Muscle of leg (tissue), 11 donors: Measurements from ENCODE around the gene KPNA3. TPM values are rescaled to one million over a fixed set of nuclear protein-coding genes. Genes with fewer than 3 reads are reported as not detected.
"Not testable (repeated sequence)": the region's sequence is repeated elsewhere in the genome, so short reads cannot be mapped to it uniquely, and the experiment has no call there.

ENCODE experiments used
- DNase-seq: peaks from one replicate; pipeline ENCODE4 v3.0.0; 2013
- H3K27ac ChIP-seq: one replicate; pipeline ENCODE4 v1.5.1; 2013; ENCODE audit warnings: mild to moderate bottlenecking, low read length, control low read depth
- H3K27me3 ChIP-seq: one replicate; pipeline ENCODE4 v1.6.1; 2013; ENCODE audit warnings: low read length; ENCODE audit not compliant: control insufficient read depth, insufficient read depth
- H3K36me3 ChIP-seq: one replicate; pipeline ENCODE4 v1.6.1; 2013; ENCODE audit warnings: low read length; ENCODE audit not compliant: control insufficient read depth, insufficient read depth
- H3K4me1 ChIP-seq: one replicate; pipeline ENCODE4 v1.6.1; 2013; ENCODE audit warnings: low read length; ENCODE audit not compliant: control insufficient read depth, insufficient read depth
- H3K4me3 ChIP-seq: one replicate; pipeline ENCODE4 v1.5.1; 2013; ENCODE audit warnings: low read length, control low read depth
- H3K9me3 ChIP-seq: replicated peaks from 2 replicates; pipeline ENCODE4 v1.6.1; 2013; ENCODE audit warnings: low read depth, low read length; ENCODE audit not compliant: control insufficient read depth
- WGBS: methylation state at CpG from one replicate; pipeline ENCODE4 v1.1.5; 2013; ENCODE audit warnings: missing lambda C conversion rate; ENCODE audit not compliant: insufficient coverage; 5-methylcytosine and 5-hydroxymethylcytosine counted together
- polyA plus RNA-seq, 8 donors: library from polyadenylated mRNA; unstranded; fragments of 120-200 nt; gene quantifications; one replicate each; pipeline versions ENCODE4 v1.2.1 to v1.2.3, GENCODE V29; 2013; ENCODE audit warnings: inconsistent platforms in 1 of 8, low replicate concordance in 1 of 8; ENCODE audit not compliant: insufficient read length in 8 of 8, insufficient read depth in 1 of 8
- total RNA-seq: library from RNA; stranded (reverse); fragments of 120-200 nt; gene quantifications from one replicate; pipeline ENCODE4 v1.2.4, GENCODE V29; 2013

Gene KPNA3
- total and polyA plus RNA-seq, 9 donors: 24.0 to 35.8 (median 33.2) TPM

DNA sequence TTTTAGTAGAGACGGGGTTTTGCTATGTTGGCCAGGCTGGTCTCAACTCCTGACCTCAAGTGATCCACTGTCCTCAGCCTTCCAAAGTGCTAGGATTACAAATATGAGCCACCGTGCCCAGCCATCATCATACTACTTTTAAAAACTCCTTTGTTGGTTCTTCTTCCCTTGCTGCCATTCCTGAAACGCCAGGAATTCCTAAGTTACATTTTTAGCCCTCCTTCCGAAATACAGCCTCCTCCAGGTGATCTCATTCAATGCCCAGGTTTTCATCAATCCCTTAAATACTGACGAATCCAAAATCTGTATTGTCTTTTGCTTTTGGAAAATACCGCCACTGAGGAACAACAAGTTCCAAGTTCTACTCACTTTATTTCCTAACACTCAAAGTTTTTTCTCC, 75.9 kb downstream of the KPNA3 start:
- no peaks in the 10 kb centered on the region for H3K27me3 ChIP-seq
- no peaks in the 10 kb centered on the region for H3K4me1 ChIP-seq
- H3K4me3 ChIP-seq: no peak overlapping the region
- H3K27ac ChIP-seq: no peak overlapping the region
- WGBS: 99% methylated on average over 5 of the region's 6 CpGs
- peaks cover 14% of the 10 kb centered on the region for H3K36me3 ChIP-seq
- peaks cover 3% of the 10 kb centered on the region for H3K9me3 ChIP-seq
- DNase-seq: no peak

DNA sequence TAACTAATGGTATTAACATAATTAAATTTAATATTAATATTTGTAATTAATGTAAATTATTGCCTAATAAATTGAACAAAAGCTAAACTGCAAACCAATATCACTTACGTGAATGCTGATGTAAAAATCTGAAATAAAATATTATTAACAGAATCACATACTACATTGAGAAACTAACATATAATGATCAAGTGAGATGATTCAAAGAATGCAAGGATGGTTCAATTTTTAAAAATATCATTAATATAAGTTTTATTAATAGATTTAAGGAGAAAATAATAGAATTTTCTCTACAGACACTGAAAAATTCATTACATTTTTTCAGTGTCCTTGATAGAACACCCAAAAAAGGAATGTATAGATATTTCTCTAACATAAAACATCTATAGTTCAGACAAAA, 77.7 kb downstream of the KPNA3 start:
- WGBS: no CpG with 5 or more reads among the region's 1 CpG
- Histone ChIP-seq H3K36me3 (peaks cover 19% of the 10 kb centered on the region), H3K9me3 (peaks cover 3% of the 10 kb centered on the region), H3K4me3 (no peak overlapping the region), H3K4me1 (no peaks in the 10 kb centered on the region), H3K27me3 (no peaks in the 10 kb centered on the region), H3K27ac (no peak overlapping the region)
- DNase-seq: no peak

DNA sequence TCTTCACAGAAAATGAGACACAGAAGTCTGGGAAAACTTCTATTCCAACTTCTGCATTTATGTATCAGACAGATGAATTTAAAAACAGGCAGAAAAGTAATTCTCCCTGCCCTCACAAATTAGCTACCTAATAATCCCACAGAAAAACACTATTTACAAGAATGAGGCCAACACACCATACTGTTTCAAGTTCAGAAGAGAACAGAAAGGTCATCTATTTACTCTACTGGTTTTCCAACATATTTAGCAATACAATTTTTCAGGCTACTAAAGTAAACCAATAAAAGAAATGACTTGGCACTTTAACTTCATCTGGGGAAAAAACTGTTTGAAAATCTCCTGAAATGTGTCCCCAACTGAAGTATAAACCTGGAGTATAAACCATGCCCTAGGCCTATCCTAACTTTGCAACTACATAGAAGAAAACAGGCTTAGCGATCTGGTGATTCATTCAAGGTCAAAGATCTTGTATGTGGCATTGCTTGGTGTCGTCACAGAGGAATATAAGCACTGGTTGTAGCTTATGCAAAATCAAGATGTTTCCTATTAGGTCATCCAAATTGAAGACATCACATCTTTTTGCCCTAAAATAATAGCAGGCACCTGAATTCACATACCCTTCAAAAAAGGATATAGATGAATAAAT, 81.1 kb downstream of the KPNA3 start:
- Histone ChIP-seq H3K36me3 (peaks cover 15% of the 10 kb centered on the region), H3K27ac (no peak overlapping the region), H3K4me1 (no peaks in the 10 kb centered on the region), H3K9me3 (peaks cover 3% of the 10 kb centered on the region), H3K4me3 (no peak overlapping the region), H3K27me3 (no peaks in the 10 kb centered on the region)
- WGBS: no CpG with 5 or more reads among the region's 2 CpGs
- DNase-seq: no peak

DNA sequence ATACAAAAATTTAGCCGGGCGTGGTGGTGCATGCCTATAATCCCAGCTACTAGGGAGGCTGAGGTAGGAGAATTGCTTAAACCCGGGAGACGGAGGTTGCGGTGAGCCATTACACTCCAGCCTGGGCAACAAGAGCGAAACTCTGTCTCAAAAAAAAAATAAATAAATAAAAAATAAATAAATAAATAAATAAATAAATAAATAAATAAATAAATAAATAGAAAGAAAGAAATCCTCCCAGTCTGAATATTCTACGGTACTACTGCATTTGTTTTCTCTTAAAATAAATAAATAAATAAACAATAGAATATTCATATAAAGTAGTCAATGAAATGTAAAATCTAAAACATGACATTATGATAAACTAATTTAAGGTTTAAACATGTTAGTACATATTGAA, 88.2 kb downstream of the KPNA3 start:
- H3K9me3 ChIP-seq, H3K4me1 ChIP-seq, H3K4me3 ChIP-seq, DNase-seq, H3K27ac ChIP-seq, H3K27me3 ChIP-seq: not testable (repeated sequence)
- peaks cover 17% of the 10 kb centered on the region for H3K36me3 ChIP-seq
- no CpG with 5 or more reads among the region's 7 CpGs for WGBS

DNA sequence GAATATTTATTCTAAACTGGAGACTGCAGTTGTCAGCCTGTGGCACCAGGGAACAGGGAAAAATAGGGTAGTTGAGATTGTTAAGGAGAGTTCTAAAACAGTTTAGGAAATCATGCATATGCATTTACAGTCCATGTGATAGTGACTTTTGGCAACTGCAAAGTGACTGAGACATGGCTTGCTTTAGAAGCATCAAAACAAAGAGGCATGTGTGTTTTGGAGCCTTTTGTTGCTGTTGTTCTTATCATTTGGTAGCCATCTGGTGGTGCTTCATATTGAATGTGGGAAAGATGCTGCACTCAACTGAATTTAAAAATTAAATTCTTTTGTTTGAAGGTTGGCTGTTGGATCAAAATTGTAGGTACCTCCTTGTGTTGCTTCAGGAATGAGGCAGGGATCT, 91.0 kb downstream of the KPNA3 start:
- Histone ChIP-seq H3K27me3 (no peaks in the 10 kb centered on the region), H3K4me3 (no peak overlapping the region), H3K4me1 (no peaks in the 10 kb centered on the region), H3K36me3 (peaks cover 19% of the 10 kb centered on the region), H3K9me3 (no peaks in the 10 kb centered on the region), H3K27ac (no peak overlapping the region)
- DNase-seq: no peak

DNA sequence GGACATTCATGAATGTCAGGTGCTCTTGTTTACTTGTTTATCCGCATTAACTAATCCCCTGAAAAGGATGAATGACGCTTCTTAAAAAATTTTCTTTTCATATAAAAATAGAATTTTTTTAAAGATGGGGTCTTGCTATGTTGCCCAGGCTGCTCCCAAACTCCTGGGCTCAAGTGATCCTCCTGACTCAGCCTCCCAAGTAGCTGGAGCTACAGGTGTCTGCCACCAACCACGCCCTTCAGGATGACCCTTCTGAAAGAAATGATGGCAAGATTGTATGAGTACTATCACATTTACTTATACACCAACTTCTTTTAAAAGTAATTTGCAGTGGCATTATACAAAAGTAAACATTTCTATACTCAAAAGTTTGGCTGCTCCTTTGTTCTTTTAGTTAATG, 95.0 kb downstream of the KPNA3 start:
- WGBS: no CpG with 5 or more reads among the region's 3 CpGs
- DNase-seq: no peak
- Histone ChIP-seq H3K4me1 (no peaks in the 10 kb centered on the region), H3K4me3 (no peak overlapping the region), H3K36me3 (peaks cover 6% of the 10 kb centered on the region), H3K9me3 (no peaks in the 10 kb centered on the region), H3K27me3 (no peaks in the 10 kb centered on the region), H3K27ac (no peak overlapping the region)

DNA sequence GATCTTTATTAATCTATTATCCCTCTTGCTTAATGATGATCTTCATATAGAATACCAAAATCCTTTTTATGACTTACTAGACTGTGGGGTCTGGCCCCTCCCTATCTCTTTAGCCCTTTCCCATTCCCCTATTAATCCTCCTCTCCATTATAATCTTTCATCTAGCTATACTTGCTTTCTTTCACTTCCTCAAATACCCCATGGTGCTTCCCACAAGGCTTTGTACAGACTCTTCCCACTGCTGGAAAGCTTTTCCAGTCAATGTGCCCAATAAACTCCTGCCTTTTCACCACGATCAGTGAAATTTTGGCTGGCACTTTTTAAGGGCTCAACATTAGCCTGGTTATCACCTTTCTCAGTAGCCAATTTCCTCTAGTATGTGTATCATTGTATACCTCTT, 98.0 kb downstream of the KPNA3 start:
- no peak overlapping the region for H3K4me3 ChIP-seq
- peaks cover 2% of the 10 kb centered on the region for H3K36me3 ChIP-seq
- no peak overlapping the region for H3K27ac ChIP-seq
- peaks cover 12% of the 10 kb centered on the region for H3K4me1 ChIP-seq
- no CpG with 5 or more reads among the region's 1 CpG for WGBS
- no peaks in the 10 kb centered on the region for H3K9me3 ChIP-seq
- no peak for DNase-seq
- no peaks in the 10 kb centered on the region for H3K27me3 ChIP-seq

DNA sequence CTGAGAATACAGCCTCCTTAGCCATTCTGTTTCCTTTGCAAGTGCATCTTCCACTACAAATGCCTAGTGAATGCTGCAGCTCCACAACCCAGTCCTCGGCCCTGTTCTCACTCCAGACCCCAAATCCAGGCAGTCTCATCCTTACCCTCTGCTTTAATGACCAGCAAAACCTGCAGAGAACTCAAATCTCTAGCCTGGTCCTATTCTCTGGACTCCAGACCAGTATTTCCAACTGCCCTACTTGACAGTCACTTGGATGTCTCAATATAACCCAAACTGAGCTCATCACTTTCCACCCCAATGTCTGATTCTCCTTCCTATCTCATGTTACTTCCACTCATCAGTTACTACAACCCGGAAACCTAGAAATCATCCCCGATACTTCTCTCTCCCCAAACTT, 98.6 kb downstream of the KPNA3 start:
- DNase-seq: no peak
- no peak overlapping the region for H3K27ac ChIP-seq

DNA sequence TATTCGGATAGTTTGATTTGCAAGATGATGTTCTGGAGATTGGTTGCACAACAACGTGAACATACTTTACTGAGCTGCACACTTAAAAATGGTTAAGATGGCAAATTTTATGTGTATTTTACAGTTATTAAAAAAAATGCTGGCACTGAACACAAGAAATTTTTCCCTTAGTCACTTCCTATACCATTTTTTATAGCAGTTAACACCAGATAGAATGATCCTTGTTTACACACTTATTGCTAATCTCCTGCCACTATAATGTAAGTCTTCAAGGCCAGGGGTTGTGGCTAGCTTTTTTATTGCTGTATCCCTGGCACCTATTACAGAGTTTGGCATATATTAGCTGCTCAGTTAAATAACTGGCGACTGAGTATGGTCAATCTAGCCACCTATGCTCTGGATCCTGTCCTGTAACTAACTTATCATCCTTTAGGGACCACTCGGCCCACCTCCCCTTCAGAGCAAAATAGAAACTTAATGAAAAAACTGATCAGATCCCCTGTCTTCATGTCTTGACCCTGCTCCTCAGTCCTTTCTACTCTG, 99.2 kb downstream of the KPNA3 start:
- Histone ChIP-seq H3K4me3 (no peak overlapping the region), H3K27me3 (no peaks in the 10 kb centered on the region), H3K9me3 (no peaks in the 10 kb centered on the region), H3K4me1 (peaks cover 12% of the 10 kb centered on the region), H3K27ac (no peak overlapping the region), H3K36me3 (peaks cover 2% of the 10 kb centered on the region)
- no peak for DNase-seq
- WGBS: 90% methylated on average over 2 of the region's 4 CpGs

More for the DNA sequence above, 98.6 kb downstream of the KPNA3 start:
- Histone ChIP-seq H3K9me3 (no peaks in the 10 kb centered on the region), H3K36me3 (peaks cover 2% of the 10 kb centered on the region), H3K4me1 (peaks cover 12% of the 10 kb centered on the region), H3K27me3 (no peaks in the 10 kb centered on the region), H3K4me3 (no peak overlapping the region)
- WGBS: 78% methylated on average over 3 of the region's 3 CpGs

DNA sequence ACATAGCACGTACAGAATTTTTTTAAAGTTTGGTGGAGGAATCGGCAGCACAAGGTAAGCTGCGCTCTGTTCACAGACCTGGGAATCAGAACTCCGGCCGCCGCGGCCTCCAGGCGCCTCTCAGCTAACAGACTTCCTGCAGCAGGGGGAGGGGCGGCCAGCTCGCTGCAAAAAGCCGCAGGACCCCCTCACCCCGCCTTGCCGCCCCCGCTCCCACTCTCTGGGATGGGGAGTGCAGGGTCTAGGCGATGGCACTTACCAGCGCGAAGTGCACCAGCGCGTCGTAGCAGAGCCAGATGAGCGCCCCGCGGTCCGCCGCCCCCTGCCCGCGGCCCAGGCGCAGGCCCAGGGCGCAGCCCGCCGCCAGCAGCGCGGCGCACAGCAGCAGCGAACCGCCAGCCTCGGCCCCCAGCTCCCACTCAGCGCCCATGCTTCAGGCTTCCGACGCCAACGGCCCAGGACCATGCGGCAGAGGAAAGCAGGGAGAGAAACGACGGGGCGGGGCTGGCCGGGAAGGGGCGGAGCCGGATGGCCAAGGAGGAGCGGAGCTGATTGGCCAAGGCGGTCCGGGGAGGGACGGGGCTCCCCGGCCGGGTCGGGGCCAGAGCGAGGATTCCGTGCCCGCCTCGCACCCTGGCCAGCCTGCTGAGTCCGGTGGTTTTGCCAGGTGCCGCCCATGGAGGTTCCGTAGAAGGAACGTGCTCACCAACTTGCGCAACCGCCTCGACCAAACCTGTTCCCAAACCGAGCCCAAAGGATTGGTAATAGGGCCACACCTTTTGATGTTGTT, 101.3 kb downstream of the KPNA3 start, which contains the start of gene EBPL:
Gene EBPL (minus strand): TSS at position 492 of the 790 bp plus-strand sequence. CDS start 62 bp downstream, at position 430.
- H3K27ac ChIP-seq: peak within 1 kb of the TSS; percentile 91
- no peaks in the 10 kb centered on the region for H3K27me3 ChIP-seq
- 1% methylated on average over 57 of the region's 67 CpGs for WGBS
- peaks cover 12% of the 10 kb centered on the region for H3K4me1 ChIP-seq
- H3K4me3 ChIP-seq: peak within 1 kb of the TSS; percentile 68
- peaks cover 10% of the 10 kb centered on the region for H3K36me3 ChIP-seq
- DNase-seq: peak; percentile 96
- H3K9me3 ChIP-seq: no peaks in the 10 kb centered on the region
